GM12872 (cell line): ENCODE results near the gene RFX7.

Source experiments
- CTCF ChIP-seq: IDR thresholded peaks from 3 replicates; pipeline ENCODE4 v1.5.1; 2011; ENCODE audit warnings: low read depth, mild to moderate bottlenecking, low read length, moderate library complexity; ENCODE audit not compliant: insufficient read depth

The RFX7 gene

DNA sequence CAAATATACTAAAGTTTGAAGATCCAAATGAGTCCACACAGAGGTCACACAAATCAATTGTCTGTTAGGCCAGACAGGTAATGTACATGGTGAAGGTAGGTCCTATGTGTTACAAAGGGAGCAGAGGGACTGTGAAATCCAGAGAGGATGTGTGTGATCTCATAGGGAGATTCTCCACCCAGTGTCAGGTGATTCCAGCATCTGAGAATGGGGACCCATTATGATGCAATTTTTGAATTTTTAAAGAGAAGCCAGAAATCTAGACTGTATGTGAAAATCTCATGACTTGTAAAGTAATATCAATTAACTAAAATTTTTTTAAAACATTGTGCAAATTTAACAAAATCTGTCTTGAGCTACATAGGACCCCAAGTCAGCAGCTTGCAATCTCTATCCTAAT is 192.0 kb downstream of the RFX7 start:
- TF ChIP-seq CTCF, result no peak

DNA sequence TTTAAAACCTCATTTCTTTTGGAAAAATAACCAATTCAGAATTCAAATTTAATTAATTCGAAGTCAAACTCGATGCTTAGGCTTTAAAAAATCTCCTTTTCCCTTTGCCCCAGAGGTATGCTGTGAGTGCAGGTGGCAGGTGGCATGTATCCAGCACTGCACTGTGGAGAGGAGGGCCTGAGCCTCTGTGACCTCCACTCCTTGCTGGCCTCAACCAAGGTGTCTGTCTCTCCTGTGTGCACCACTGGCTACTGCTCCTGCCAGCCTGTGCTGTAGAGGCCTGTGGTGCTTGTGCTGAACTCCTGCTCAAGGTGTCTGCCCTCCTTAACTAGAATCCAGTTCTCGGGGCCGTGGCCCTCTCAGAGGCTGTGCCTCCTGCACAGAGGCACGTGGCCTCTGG is 194.1 kb downstream of the RFX7 start:
- no peak for TF ChIP-seq CTCF

DNA sequence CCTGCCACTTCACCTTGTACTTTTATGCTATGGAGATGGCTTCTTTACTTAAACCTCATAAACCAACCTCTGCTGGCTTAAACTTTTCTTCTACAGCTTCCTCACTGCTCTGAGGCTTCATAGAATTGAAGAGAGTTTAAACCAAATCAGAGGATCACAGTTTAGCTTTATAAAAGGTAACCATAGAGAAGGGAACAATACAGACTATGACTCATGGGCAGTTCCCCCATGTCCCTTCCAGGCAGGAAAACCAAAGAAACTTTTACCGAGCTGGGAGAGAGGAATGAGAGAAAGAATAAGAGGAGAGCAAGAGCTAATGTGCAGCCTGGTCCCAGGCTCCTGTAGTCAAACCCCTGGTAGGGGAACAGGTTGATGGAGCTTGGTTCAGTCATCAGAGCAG is 196.3 kb downstream of the RFX7 start:
- no peak for TF ChIP-seq CTCF

GRCh38 chr15:56045068-56045748 is 198.5 kb downstream of the RFX7 start:
- no peak for TF ChIP-seq CTCF

DNA sequence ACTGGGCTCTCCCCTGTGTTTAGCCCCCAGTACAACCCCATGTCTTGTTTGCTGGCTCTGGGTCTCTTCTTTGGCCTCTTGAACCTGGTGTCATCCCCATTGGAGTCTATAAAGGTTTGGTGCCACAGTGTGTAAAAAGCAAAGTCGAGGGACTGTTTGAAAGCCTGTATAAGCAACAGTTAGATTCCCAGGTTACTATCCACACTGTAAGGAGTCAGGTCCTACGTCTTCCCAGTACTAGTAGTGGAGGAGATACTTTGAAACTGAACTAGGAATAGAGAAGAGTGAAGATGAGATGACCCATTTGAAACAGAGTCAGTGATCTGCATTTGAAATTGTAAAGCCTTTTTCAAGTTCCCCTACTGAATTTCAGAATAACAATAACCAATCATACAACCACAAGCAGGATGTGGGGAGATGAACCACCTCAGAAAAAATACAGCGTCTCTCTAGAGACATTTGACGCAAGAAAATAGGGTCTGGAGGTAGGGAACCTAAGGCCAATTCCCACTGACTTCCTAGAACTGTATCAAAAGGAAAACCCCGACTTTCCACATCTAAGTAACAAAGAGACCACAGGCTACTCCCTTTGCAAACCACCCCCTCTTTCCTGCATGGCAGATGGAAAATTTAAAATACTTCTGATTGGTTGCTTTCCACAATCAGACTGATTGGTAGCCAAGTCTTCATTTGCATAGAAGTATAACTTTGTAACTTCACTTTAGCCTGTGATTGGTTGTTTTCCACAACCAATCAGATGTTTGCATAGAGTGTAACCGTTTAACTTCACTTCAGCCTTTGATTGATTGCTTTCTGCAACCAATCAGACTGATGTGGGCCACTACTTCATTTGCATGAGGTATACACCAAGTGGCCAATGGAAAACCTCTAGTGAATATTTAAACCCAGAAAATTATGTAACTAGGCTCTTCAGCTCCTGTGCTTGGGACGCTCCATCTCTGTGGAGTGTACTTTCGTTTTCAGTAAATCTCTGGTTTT is 200.4 kb downstream of the RFX7 start:
- no peak for TF ChIP-seq CTCF

GRCh38 chr15:56042498-56042897 is 201.2 kb downstream of the RFX7 start:
- no peak for TF ChIP-seq CTCF

DNA sequence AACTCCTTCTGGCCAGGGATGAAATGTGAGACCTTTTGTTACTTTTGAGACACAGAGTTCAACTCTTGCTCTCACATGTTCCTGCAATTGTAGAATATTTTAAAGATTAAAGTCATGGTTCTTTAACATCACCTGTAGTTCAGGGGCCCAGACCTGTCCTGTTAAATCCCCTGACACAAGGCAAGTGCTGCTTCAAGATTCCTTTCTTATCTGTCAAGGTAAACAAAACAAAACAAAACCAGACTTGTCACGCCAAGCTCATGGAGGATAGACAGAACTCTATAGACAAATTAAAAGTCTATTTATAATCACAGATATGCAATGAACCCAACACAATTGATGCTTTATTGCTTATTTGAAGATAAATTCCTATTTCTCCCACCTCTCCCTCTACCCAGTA is 201.6 kb downstream of the RFX7 start:
- TF ChIP-seq CTCF, result no peak
